Endothelial cell of umbilical vein (primary cell): ENCODE results near the gene LAMTOR4. TPM values are rescaled to one million over a fixed set of nuclear protein-coding genes. Genes with fewer than 3 reads are reported as not detected.

ENCODE experiments used
- BruUV-seq: library from RNA; stranded (reverse); fragments of 400-500 nt; replicated peaks from 2 replicates; lab custom pipeline; 2021; lab: Mats Ljungman, UMichigan
- CTCF ChIA-PET: fragments of 300-600, 350-600 bp; sonication (Branson Sonifier 250); formaldehyde crosslinking; loops from one replicate; lab custom pipeline; 2021; ENCODE audit warnings: antibody characterized with exemption, inconsistent platforms; lab: Charles Lee
- POLR2A ChIA-PET: fragments of 300-600, 350-600 bp; sonication (Branson Sonifier 250); formaldehyde crosslinking; loops from one replicate; lab custom pipeline; 2021; ENCODE audit warnings: antibody characterized with exemption, inconsistent platforms; lab: Charles Lee
- DNase-seq: peaks from one replicate; pipeline ENCODE4 v3.0.0-alpha.2; 2011; ENCODE audit warnings: low read depth, low spot score
- FAIRE-seq: peaks from 2 replicates; lab custom pipeline; 2011; peaks lifted over from hg19 to GRCh38; lab: Jason Lieb, UNC
- H2AFZ ChIP-seq: 2 replicates; pipeline ENCODE4 v1.6.0; 2012; ENCODE audit warnings: low read depth, low read length, control low read depth, inconsistent platforms
- H3K27ac ChIP-seq: 2 replicates; pipeline ENCODE4 v1.5.1; 2011; ENCODE audit warnings: low read depth, mild to moderate bottlenecking, control low read depth, low read length, moderate library complexity; ENCODE audit not compliant: insufficient read depth
- H3K27me3 ChIP-seq, 2 experiments: 2 replicates each; pipeline versions ENCODE4 v1.6.0 to v1.6.1; 2011; ENCODE audit warnings: low read length in 2 of 2, mixed read lengths in 1 of 2; ENCODE audit not compliant: control insufficient read depth in 2 of 2, insufficient read depth in 2 of 2
- H3K36me3 ChIP-seq, 2 experiments: 2 replicates in 1 of 2; 3 replicates in 1 of 2; pipeline ENCODE4 v1.5.1; 2011; ENCODE audit warnings: low read length in 2 of 2, mild to moderate bottlenecking in 1 of 2, moderate library complexity in 1 of 2; ENCODE audit not compliant: control insufficient read depth in 2 of 2, insufficient read depth in 2 of 2; ENCODE audit errors: extremely low read depth in 1 of 2
- H3K4me1 ChIP-seq: 3 replicates; pipeline ENCODE4 v1.5.1; 2011; ENCODE audit warnings: mild to moderate bottlenecking, low read length; ENCODE audit not compliant: control insufficient read depth, insufficient read depth; ENCODE audit errors: extremely low read depth
- H3K4me2 ChIP-seq: 2 replicates; pipeline ENCODE4 v1.6.1; 2011; ENCODE audit warnings: low read length, control low read depth, mixed read lengths; ENCODE audit not compliant: insufficient read depth
- H3K4me3 ChIP-seq, 3 experiments: fragments of 200-600 bp in 1 of 3; sonication (generic), shearing (Covaris generic) in 1 of 3; replicated peaks in 1 of 3; 2 replicates each; pipeline ENCODE4 v1.5.1; 2011 to 2016; ENCODE audit warnings: control low read depth in 3 of 3, low read length in 3 of 3, mild to moderate bottlenecking in 2 of 3, inconsistent platforms in 1 of 3, low read depth in 1 of 3, moderate library complexity in 1 of 3; ENCODE audit not compliant: insufficient read depth in 1 of 3
- H3K79me2 ChIP-seq: 2 replicates; pipeline ENCODE4 v1.6.0; 2012; ENCODE audit warnings: low read length, inconsistent platforms; ENCODE audit not compliant: control insufficient read depth, insufficient read depth
- H3K9ac ChIP-seq: replicated peaks from 2 replicates; pipeline ENCODE3; 2011; ENCODE audit warnings: low read length, control low read depth; ENCODE audit not compliant: insufficient read depth; ENCODE audit errors: extremely low read depth
- H3K9me1 ChIP-seq: replicated peaks from 3 replicates; pipeline ENCODE4 v1.6.0; 2011; ENCODE audit warnings: mild to moderate bottlenecking, low read length; ENCODE audit not compliant: control insufficient read depth, insufficient read depth; ENCODE audit errors: extremely low read depth
- H3K9me3 ChIP-seq: replicated peaks from 2 replicates; pipeline ENCODE4 v1.5.1; 2012; ENCODE audit warnings: low read length, inconsistent platforms; ENCODE audit not compliant: control insufficient read depth, insufficient read depth
- H4K20me1 ChIP-seq: replicated peaks from 2 replicates; pipeline ENCODE3; 2011; ENCODE audit warnings: mild to moderate bottlenecking, low read length; ENCODE audit not compliant: control insufficient read depth, insufficient read depth; ENCODE audit errors: extremely low read depth
- CTCF ChIP-seq, 2 donors: IDR thresholded peaks; 1 replicate in 1 of 2; 2 replicates in 1 of 2; pipeline ENCODE4 v1.5.1; 2011; ENCODE audit warnings: low read length in 2 of 2, mild to moderate bottlenecking in 2 of 2, moderate library complexity in 2 of 2, control low read depth in 1 of 2, inconsistent platforms in 1 of 2, low read depth in 1 of 2; ENCODE audit not compliant: insufficient read depth in 1 of 2; ENCODE audit errors: extremely low read depth in 1 of 2
- EZH2 ChIP-seq: IDR thresholded peaks from 2 replicates; pipeline ENCODE4 v1.6.1; 2012; ENCODE audit warnings: borderline replicate concordance, low read depth, mild to moderate bottlenecking, moderate library complexity, low read length, inconsistent platforms; ENCODE audit not compliant: severe bottlenecking
- FOS ChIP-seq: IDR thresholded peaks from 2 replicates; pipeline ENCODE4 v1.6.1; 2011; ENCODE audit warnings: mild to moderate bottlenecking, low read length, moderate library complexity, borderline replicate concordance; ENCODE audit not compliant: insufficient read depth
- GATA2 ChIP-seq: IDR thresholded peaks from 2 replicates; pipeline ENCODE4 v1.7.0; 2011; ENCODE audit warnings: low read depth, mild to moderate bottlenecking, moderate library complexity, mixed read lengths, low read length; ENCODE audit not compliant: insufficient read length, insufficient read depth
- JUN ChIP-seq: IDR thresholded peaks from 2 replicates; pipeline ENCODE4 v1.6.1; 2011; ENCODE audit warnings: borderline replicate concordance, low read depth; ENCODE audit not compliant: insufficient read length, insufficient read depth
- MAX ChIP-seq: IDR thresholded peaks from 2 replicates; pipeline ENCODE4 v1.6.1; 2011; ENCODE audit not compliant: insufficient read depth, insufficient read length
- MYC ChIP-seq: IDR thresholded peaks from one replicate; pipeline ENCODE4 v1.6.1; 2011; ENCODE audit warnings: mild to moderate bottlenecking, low read depth, low read length
- POLR2A ChIP-seq: IDR thresholded peaks from 2 replicates; pipeline ENCODE4 v1.6.1; 2012; ENCODE audit warnings: low read depth, mild to moderate bottlenecking, control low read depth, low read length
- POLR2AphosphoS5 ChIP-seq: IDR thresholded peaks from 2 replicates; pipeline ENCODE4 v1.6.1; 2012; ENCODE audit warnings: low read depth, mild to moderate bottlenecking, control low read depth, low read length, moderate library complexity; ENCODE audit not compliant: insufficient read depth
- dilution Hi-C: fragments of 300-500 bp; cut with MboI; formaldehyde crosslinking; loops from one replicate; pipeline ENCODE4 v1.15.0; 2019; ENCODE audit warnings: low sequenced_read_pairs; ENCODE audit not compliant: extremely low pct_ligation_motif_present
- intact Hi-C: fragments of 100-400 bp; cut with micrococcal nuclease; formaldehyde crosslinking; loops from one replicate; pipeline ENCODE4 v1.10.0; 2022
- polyA plus RNA-seq, 4 experiments: library from polyadenylated mRNA; depleted of rRNA in 3 of 4; stranded (reverse) in 3 of 4; unstranded in 1 of 4; fragments of >200 nt; gene quantifications; 2 replicates each; pipeline versions ENCODE4 v1.2.1 to v1.2.3, GENCODE V29; 2011 to 2012; ENCODE audit warnings: missing spikeins in 1 of 4
- total RNA-seq: library from RNA; stranded (reverse); gene quantifications from 2 replicates; pipeline ENCODE4 v1.2.3, GENCODE V29; 2021

LAMTOR4 gene
- total and polyA plus RNA-seq, 2 donors (not counting 3 experiments of a cell fraction or from before 2014, with no cell fraction given) = 139 to 520 TPM

GRCh38 chr7:100192969-100193368 lies 44.3 kb downstream of the LAMTOR4 start:
- Histone ChIP-seq H3K36me3 (no peaks in the 10 kb centered on the region), H3K9ac (no peak overlapping the region), H2AFZ (no peak overlapping the region), H3K79me2 (no peaks in the 10 kb centered on the region), H3K9me3 (no peaks in the 10 kb centered on the region), H3K4me1 (no peaks in the 10 kb centered on the region), H3K4me3 (no peak overlapping the region), H3K4me2 (no peak overlapping the region), H4K20me1 (no peaks in the 10 kb centered on the region), H3K27me3 (peaks cover 3 to 9% of the 10 kb centered on the region in 2 experiments), H3K27ac (no peak overlapping the region), H3K9me1 (no peaks in the 10 kb centered on the region)
- DNase-seq (no peak), FAIRE-seq (no peak)
- dilution Hi-C loops = no loop called here
- no TSS peak for BruUV-seq
- TF ChIP-seq MAX (no peak), POLR2AphosphoS5 (no peak), FOS (no peak), CTCF (IDR thresholded peaks at IDR 0.05; ENCODE audit: extremely low read depth in 1 of 2, insufficient read depth in 1 of 2, low read depth in 1 of 2, low read length in 2 of 2) (no peak), GATA2 (no peak), EZH2 (no peak), POLR2A (no peak), JUN (no peak), MYC (no peak)
- ChIA-PET CTCF (interaction anchor here (0.6 to 1.6 kb wide), 3 partner anchors 9 to 61 kb away, joined by 4 to 5 read pairs (median 4); no protein-coding TSS in a partner anchor), POLR2A (no interaction called here)
- intact Hi-C loops = no loop called here
